HG02759 (cell line): Measurements from ENCODE around the gene OR10T2.
"Not testable (repeated sequence)": the region's sequence is repeated elsewhere in the genome, so short reads cannot be mapped to it uniquely, and the experiment has no call there.

Experiments used
- ATAC-seq: cut with Tn5 transposase; IDR thresholded peaks from one replicate; pipeline ENCODE4 v1.9.1; 2021; ENCODE audit warnings: mild to moderate bottlenecking, moderate library complexity; ENCODE audit not compliant: unreplicated experiment

OR10T2 gene

GRCh38 chr1:158356616-158357015 lies 42.6 kb downstream of the OR10T2 start:
- no peak for ATAC-seq

GRCh38 chr1:158355773-158356285 lies 43.4 kb downstream of the OR10T2 start:
- no peak for ATAC-seq

- no peak for ATAC-seq
Observed at GRCh38 chr1:158354255-158354654, 45.0 kb downstream of the OR10T2 start.

GRCh38 chr1:158353303-158354075 lies 45.8 kb downstream of the OR10T2 start, which contains the start of gene CD1E:
TSS of gene CD1E (plus strand) at chr1:158353894. CDS start at chr1:158353989, 95 bp downstream.
- ATAC-seq = no peak

GRCh38 chr1:158348946-158349345 lies 50.3 kb downstream of the OR10T2 start:
- not testable (repeated sequence) for ATAC-seq
